Neural progenitor cell (in vitro differentiated cells): Measurements from ENCODE around the gene SCN3A.

Source experiments
- CTCF ChIP-seq: fragments of 200-600 bp; sonication (generic); IDR thresholded peaks from 2 replicates; pipeline ENCODE4 v1.5.1; 2017; ENCODE audit warnings: antibody characterized with exemption, mild to moderate bottlenecking
- EZH2 ChIP-seq: fragments of 200-600 bp; sonication (generic); IDR thresholded peaks from 2 replicates; pipeline ENCODE4 v1.6.1; 2017; ENCODE audit warnings: antibody characterized with exemption, mild to moderate bottlenecking, moderate library complexity
- EZH2phosphoT487 ChIP-seq: fragments of 200-600 bp; sonication (generic); IDR thresholded peaks from 2 replicates; pipeline ENCODE4 v1.6.1; 2017; ENCODE audit warnings: antibody characterized with exemption

GRCh38 chr2:165144315-165144714, 59.5 kb downstream of the SCN3A start:
- TF ChIP-seq CTCF (no peak), EZH2 (no peak), EZH2phosphoT487 (no peak)
